GM13976 (cell line): Measurements from ENCODE around the gene MAP3K12.
"Not testable (repeated sequence)": the region's sequence is repeated elsewhere in the genome, so short reads cannot be mapped to it uniquely, and the experiment has no call there.

Source experiments
- DNase-seq: peaks from one replicate; pipeline ENCODE4 v3.0.0; 2012; ENCODE audit warnings: low spot score
- in situ Hi-C: fragments of 300-500 bp; cut with MboI; formaldehyde crosslinking; loops from one replicate; pipeline ENCODE4 v1.12.0; 2022; ENCODE audit warnings: low sequenced_read_pairs, mixed read lengths, inconsistent platforms; ENCODE audit not compliant: unreplicated experiment
- TF ChIP-seq, protein P1 (sequence below): IDR thresholded peaks from 2 replicates; pipeline ENCODE4 v1.5.1; 2012; ENCODE audit warnings: borderline replicate concordance, mild to moderate bottlenecking; ENCODE audit not compliant: insufficient read depth; ENCODE audit errors: extremely low read depth, missing control alignments, control extremely low read depth

Gene MAP3K12

DNA sequence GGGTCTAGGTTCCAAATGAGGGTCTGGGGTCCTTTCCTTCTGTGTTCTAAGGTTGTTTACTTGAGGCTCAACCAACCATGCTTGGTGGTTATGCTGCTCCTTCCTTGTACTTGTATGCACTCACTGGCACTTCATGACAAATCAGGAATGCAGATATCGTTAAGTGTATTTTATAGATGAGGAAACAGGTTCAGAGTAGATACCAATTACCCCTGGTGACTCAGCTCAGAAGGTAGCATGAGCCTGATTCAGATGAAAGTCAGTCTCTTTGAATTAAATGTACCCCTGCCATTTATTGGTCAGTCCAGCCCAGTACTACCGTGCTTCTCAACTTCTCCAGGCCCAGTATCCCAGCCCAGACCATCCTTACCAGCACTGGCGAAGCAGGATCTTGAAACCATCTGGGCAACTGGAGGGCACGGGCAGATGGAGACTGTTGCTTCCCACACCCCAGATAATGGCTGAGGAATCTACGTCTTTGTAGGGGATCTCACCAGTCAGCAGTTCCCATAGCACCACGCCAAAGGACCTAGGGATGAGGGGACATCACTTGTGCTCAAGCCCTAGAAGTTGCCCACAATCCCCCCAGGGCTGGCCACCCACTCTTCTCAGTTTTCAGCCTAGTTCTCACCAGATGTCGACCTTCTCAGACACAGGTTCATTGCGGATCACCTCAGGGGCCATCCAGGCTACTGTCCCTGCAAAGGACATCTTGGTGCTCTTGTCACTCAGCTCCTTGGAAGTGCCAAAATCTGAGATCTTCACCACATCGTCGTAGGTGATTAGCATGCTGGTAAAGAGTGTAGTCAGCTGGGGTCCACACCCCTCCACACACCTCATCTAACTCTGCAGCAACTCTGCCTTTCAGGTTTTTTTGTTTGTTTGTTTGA lies 14.3 kb downstream of the MAP3K12 start:
- TF ChIP-seq, protein P1, sequence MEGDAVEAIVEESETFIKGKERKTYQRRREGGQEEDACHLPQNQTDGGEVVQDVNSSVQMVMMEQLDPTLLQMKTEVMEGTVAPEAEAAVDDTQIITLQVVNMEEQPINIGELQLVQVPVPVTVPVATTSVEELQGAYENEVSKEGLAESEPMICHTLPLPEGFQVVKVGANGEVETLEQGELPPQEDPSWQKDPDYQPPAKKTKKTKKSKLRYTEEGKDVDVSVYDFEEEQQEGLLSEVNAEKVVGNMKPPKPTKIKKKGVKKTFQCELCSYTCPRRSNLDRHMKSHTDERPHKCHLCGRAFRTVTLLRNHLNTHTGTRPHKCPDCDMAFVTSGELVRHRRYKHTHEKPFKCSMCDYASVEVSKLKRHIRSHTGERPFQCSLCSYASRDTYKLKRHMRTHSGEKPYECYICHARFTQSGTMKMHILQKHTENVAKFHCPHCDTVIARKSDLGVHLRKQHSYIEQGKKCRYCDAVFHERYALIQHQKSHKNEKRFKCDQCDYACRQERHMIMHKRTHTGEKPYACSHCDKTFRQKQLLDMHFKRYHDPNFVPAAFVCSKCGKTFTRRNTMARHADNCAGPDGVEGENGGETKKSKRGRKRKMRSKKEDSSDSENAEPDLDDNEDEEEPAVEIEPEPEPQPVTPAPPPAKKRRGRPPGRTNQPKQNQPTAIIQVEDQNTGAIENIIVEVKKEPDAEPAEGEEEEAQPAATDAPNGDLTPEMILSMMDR, result no peak
- in situ Hi-C loops, result no loop called here
- no peak for DNase-seq

DNA sequence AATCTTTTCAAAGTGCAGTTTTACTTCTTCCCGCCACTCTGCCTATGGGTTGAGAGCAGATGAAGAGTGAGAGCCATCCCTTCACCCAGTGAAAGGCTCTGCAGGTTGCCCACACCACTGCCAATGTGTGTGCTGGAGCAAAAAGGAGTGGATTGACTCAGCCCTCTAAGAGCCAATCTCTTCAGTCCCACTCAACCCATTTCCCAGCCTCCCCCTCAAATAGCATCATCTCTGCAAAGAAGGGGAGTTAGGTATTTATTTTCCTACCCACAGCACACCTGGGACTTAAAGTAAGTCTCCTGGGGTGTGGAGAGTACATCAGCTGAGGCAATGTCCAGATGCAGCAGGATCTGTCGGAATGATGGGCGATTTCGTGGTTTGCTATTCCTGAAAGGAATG lies 15.3 kb downstream of the MAP3K12 start:
- in situ Hi-C loops, result no loop called here
- TF ChIP-seq, protein P1, result no peak
- no peak for DNase-seq

DNA sequence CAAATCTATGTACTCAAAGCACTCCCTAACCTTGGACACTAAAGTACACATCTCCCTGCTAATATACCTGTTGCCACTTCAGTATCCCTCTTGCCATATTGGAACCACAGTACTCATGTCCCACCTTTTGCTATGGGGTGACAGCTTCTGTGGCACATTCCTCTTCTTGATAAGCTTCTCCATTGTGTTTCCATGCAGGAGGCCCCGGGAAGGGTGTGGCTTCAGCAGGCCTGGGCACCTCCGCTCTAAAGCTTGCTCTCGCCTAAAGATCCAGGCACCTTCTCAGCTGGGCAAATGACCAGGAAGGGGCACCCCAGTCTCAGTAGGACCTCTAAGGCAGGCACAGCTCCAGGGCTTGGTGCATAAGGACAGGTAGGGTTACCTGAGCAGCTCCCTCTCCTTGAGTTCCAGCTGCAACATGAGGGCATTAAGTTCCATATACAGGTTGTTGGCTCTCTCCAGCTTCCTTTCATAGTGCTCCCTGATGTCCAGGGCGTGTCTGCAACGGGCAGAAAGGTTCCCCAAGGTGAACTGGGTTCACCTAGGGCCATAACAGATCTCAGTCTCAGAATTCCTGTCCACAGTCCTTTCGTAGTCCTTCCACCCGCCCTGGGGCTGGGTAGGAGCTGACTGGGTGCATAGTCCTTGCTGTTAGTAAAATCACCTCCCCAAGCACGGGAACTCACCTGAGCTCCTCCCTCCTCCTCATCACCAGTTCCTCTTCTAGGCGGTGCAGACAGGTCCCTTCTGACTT lies 15.9 kb downstream of the MAP3K12 start:
- in situ Hi-C loops, result no loop called here
- DNase-seq, result no peak
- TF ChIP-seq, protein P1, result no peak

DNA sequence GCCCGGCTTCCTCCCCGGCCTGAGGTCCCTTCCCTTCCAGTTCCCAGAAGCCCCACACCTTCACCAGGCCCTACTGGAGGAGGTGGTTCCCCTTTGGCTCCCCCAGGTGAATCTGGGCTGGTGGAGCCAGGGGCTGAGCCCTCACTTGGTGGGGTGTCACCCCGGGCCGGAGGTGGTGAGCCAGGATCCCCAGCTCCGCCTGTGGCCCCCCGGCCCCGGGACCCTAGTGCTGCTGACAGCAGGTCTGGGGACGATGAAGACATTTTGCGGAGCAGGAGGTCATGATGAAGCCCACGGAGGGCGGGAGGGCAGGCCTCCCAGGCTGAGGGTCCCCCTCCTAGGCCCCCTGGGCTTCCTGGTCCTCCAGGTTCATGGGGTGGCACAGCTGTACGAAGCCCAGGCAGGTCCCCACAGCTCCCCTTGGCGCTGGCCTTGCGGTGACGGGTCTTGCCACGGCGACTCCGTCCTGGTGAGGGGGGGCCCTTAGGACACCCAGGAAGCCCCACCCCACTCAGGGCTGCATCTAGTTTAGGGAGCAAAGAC lies 16.6 kb downstream of the MAP3K12 start:
- in situ Hi-C loops, result no loop called here
- TF ChIP-seq, protein P1, result no peak
- DNase-seq, result no peak

DNA sequence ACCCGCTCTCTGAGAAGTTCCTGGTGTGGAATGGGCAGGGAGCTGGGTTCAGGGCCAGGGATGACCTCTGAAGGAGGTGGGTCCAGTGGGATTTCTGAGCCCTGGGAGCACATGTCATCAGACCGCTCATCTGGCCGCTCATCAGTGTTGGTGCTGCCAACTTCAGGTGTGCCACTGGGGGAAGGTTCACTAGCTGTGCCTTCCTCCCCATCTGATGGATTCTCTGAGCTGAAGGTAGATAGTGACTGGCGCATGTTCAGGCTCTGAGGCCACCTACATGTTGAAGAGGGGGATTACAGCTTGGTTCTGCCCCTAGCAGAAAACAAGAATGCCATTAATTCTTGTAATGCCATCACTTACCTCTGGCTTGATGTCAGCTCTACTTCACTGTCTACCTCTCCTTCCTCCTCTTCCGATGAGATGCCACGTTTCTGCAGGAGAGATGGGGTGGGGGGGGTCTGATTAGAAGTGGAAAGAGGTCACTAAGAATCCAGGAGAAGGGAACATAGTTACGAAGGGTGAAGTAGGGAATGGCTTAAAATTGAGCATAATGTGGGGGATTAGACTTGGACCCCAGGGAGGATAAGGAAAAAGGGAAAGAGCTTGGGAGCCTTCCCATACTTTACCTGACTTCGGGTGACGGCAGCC lies 17.2 kb downstream of the MAP3K12 start:
- in situ Hi-C loops, result no loop called here
- TF ChIP-seq, protein P1, result no peak

DNA sequence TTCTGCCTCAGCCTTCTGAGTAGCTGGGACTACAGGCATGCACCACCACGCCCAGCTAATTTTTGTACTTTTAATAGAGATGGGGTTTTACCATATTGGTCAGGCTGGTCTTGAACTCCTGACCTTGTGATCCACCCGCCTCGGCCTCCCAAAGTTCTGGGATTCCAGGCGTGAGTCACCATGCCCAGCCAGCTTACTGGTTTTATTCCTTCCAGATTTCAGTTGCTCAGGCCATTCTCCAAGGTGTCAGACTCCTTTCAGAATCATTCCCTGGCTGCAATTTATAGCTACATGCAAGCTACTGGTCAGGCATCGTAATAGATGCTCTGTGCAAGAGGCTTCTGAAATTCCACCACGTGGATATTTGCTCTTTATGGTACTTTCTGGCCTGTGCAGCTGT lies 17.8 kb downstream of the MAP3K12 start:
- DNase-seq, in situ Hi-C loops: not testable (repeated sequence)

More for the DNA sequence above, 17.2 kb downstream of the MAP3K12 start:
- DNase-seq, result no peak
